GM06990 (cell line): ENCODE data around the gene TMEM97.
"Not testable (repeated sequence)": the region's sequence is repeated elsewhere in the genome, so short reads cannot be mapped to it uniquely, and the experiment has no call there.

ENCODE experiments used
- DNase-seq: peaks from one replicate; pipeline ENCODE4 v3.0.0-alpha.2; 2011; ENCODE audit not compliant: insufficient read length; ENCODE audit errors: extremely low read depth
- H3K27me3 ChIP-seq: replicated peaks from 2 replicates; pipeline ENCODE4 v1.6.0; 2011; ENCODE audit warnings: low read length; ENCODE audit not compliant: control insufficient read depth, insufficient read depth
- H3K36me3 ChIP-seq: 2 replicates; pipeline ENCODE4 v1.5.1; 2011; ENCODE audit warnings: low read length; ENCODE audit not compliant: control insufficient read depth, insufficient read depth
- H3K4me3 ChIP-seq: replicated peaks from 2 replicates; pipeline ENCODE4 v1.5.1; 2011; ENCODE audit warnings: low read depth, mild to moderate bottlenecking, control low read depth, low read length
- TF ChIP-seq, protein P1 (sequence below): IDR thresholded peaks from 2 replicates; pipeline ENCODE4 v1.5.1; 2011; ENCODE audit warnings: low read length, control low read depth, mild to moderate bottlenecking, inconsistent platforms; ENCODE audit not compliant: insufficient read depth, poor library complexity, severe bottlenecking

Gene TMEM97

DNA sequence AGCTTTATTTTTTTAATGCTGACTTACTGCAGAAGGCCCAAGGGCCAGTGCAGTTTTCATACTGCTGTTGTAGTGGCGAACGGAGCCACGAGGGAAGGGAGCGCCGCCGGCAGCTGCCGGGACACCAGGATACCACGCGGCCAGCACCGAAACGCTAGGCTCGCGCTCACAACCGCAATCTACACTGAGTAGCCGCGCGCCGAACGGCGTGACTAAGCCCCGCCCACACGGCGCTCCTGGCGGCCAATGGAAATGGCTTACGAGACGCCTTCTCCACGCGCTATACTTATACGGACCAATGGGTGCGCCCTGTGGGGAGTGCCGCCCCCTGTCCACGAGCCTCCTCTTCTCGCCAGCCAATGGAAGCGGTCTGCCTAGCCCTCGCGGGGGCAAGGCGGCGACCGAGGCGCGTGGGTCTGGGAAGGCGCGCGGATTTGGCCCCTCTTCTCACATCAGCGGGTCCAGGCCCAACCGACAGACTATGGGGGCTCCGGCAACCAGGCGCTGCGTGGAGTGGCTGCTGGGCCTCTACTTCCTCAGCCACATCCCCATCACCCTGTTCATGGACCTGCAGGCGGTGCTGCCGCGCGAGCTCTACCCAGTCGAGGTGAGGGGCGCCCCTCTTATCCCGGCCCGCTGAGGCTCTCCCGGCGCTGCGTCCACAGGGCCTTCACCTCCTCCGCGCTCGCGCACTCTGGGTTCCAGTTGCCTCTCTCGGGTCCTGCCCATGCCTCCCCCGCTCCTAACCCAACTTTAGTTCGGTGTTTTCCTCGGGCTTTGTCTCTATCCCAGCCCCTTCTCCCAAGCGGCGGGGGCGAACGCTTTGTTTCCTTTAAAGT is at the start of gene TMEM97:
TSS of gene TMEM97 (plus strand) at position 442 of the 839 bp plus-strand sequence. CDS start at position 482, 40 bp downstream.
- no peaks in the 10 kb centered on the region for H3K27me3 ChIP-seq
- TF ChIP-seq, protein P1, sequence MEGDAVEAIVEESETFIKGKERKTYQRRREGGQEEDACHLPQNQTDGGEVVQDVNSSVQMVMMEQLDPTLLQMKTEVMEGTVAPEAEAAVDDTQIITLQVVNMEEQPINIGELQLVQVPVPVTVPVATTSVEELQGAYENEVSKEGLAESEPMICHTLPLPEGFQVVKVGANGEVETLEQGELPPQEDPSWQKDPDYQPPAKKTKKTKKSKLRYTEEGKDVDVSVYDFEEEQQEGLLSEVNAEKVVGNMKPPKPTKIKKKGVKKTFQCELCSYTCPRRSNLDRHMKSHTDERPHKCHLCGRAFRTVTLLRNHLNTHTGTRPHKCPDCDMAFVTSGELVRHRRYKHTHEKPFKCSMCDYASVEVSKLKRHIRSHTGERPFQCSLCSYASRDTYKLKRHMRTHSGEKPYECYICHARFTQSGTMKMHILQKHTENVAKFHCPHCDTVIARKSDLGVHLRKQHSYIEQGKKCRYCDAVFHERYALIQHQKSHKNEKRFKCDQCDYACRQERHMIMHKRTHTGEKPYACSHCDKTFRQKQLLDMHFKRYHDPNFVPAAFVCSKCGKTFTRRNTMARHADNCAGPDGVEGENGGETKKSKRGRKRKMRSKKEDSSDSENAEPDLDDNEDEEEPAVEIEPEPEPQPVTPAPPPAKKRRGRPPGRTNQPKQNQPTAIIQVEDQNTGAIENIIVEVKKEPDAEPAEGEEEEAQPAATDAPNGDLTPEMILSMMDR, result peak; percentile 17
- DNase-seq, result peak; percentile 97
- peak within 1 kb of the TSS; percentile 77 for H3K4me3 ChIP-seq
- no peaks in the 10 kb centered on the region for H3K36me3 ChIP-seq

DNA sequence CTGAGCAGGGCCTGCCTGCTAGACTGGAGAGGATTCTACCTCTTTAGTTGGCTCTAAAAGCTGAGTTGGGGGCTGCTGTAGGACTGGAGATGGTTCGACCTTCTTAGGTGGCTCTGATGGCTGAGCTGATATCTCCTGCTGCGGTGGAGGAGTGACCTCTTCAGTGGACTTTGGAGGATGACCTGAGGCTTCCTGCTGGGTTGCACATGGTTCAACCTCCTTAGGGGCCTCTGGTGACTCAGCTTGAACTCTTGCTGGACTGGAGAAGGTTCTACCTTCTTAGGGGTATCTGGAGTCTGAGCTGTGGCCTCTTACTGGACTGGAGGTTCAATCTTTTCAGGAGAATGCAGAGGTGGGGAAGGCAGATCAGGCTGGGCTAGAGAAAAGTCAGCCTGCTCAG is 48.9 kb upstream of the TMEM97 start:
- no peak overlapping the region for H3K4me3 ChIP-seq
- no peaks in the 10 kb centered on the region for H3K36me3 ChIP-seq
- peaks cover 3% of the 10 kb centered on the region for H3K27me3 ChIP-seq
- no peak for DNase-seq
- TF ChIP-seq, protein P1, result no peak

DNA sequence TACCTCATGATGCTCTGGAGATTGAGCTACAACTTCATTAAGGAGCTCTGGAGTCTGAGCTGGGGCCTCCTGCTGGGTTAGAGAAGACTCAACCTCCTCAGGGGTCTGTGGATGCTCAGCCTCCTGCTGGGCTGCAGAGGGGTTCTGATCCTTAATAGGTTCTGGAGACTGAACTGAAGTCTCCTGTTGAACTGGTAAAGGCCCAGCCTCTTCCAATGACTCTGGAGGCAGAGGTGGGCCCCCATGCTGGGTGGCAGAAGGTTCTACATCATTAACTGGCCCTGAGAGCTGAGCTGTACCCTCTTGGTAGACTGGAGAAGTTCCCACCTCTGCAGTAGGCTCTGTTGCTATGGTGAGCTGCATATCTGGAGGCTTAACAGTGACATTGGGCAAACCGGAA is 48.1 kb upstream of the TMEM97 start:
- Histone ChIP-seq H3K4me3 (no peak overlapping the region), H3K27me3 (peaks cover 3% of the 10 kb centered on the region), H3K36me3 (no peaks in the 10 kb centered on the region)
- no peak for DNase-seq
- TF ChIP-seq, protein P1, result no peak

DNA sequence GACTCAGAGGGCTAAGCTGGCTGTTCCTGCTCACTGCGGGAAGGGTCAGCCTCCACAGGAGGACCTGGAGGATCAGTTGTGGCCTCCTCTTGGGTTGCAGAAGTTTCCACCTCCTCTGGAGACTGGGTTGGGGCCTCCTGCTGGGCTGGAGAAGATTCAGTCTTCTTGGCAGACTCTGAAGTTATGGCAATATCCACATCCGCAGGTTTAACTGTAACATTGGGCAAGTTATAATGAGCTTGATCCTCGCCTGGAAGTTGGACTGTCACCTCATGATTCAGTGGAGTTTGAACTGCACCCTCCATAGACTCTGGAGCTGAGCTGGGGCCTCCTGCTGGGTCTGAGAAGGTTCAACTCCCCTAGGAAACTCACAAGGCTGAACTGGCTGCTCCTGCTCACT is 47.6 kb upstream of the TMEM97 start:
- Histone ChIP-seq H3K27me3 (peaks cover 3% of the 10 kb centered on the region), H3K36me3 (no peaks in the 10 kb centered on the region), H3K4me3 (no peak overlapping the region)
- DNase-seq, result no peak
- TF ChIP-seq, protein P1, result no peak

- H3K36me3 ChIP-seq, result no peaks in the 10 kb centered on the region
- TF ChIP-seq, protein P1, result no peak
- no peak overlapping the region for H3K4me3 ChIP-seq
- H3K27me3 ChIP-seq, result peaks cover 3% of the 10 kb centered on the region
- DNase-seq, result no peak
These were observed 46.8 kb upstream of the TMEM97 start for GRCh38 chr17:28272166-28272565.

DNA sequence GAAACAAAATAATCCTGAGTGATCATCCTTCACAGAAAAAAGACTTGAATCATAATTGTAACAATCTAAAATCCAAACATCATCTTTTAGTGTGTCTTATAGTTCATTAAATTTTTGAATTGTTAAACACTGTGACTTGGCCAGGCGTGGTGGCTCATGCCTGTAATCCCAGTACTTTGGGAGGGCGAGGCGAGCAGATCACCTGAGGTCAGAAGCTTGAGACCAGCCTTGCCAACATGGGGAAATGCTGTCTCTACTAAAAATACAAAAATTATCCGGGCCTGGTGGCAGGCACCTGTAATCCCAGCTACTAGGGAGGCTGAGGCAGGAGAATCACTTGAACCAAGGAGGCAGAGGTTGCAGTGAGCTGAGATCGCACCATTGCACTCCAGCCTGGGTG is 45.7 kb upstream of the TMEM97 start:
- not testable (repeated sequence) for DNase-seq, H3K36me3 ChIP-seq, H3K4me3 ChIP-seq, H3K27me3 ChIP-seq
